ENCODE measurements around the gene MOK.

GRCh38 chr14:102192840-102193502 lies 112.0 kb downstream of the MOK start:
- no peak for TF ChIP-seq POLR2A (IDR thresholded peaks at IDR 0.05)
- no peak for TF ChIP-seq CTCF (IDR thresholded peaks at IDR 0.05)

Measured in ovary (tissue), 3 donors.